Ascending aorta (tissue), 2 donors: ENCODE data around the gene CAMTA1. TPM values are rescaled to one million over a fixed set of nuclear protein-coding genes. Genes with fewer than 3 reads are reported as not detected.

ENCODE experiments used
- DNase-seq, 2 donors: peaks; one replicate each; pipeline ENCODE4 v3.0.0-alpha.2; 2019; ENCODE audit warnings: low spot score in 2 of 2
- H3K27ac ChIP-seq, 2 donors: fragments of 200-600 bp; sonication (generic); one replicate each; pipeline ENCODE4 v1.5.1; 2016 to 2017; ENCODE audit warnings: mild to moderate bottlenecking in 1 of 2
- H3K27me3 ChIP-seq: fragments of 200-600 bp; sonication (generic); one replicate; pipeline ENCODE4 v1.5.1; 2017
- H3K36me3 ChIP-seq, 2 donors: fragments of 200-600 bp; sonication (generic); one replicate each; pipeline ENCODE4 v1.5.1; 2016
- H3K4me1 ChIP-seq, 2 donors: fragments of 200-600 bp; sonication (generic); one replicate each; pipeline ENCODE4 v1.5.1; 2016 to 2017; ENCODE audit warnings: mild to moderate bottlenecking in 1 of 2
- H3K4me3 ChIP-seq, 2 donors: fragments of 200-600 bp; sonication (generic); one replicate each; pipeline ENCODE4 v1.5.1; 2016 to 2017; ENCODE audit warnings: mild to moderate bottlenecking in 1 of 2
- H3K9me3 ChIP-seq, 2 donors: fragments of 200-600 bp; sonication (generic); one replicate each; pipeline ENCODE4 v1.5.1; 2016
- CTCF ChIP-seq, 3 experiments: fragments of 200-600 bp in 2 of 3; fragments of 450-650 bp in 1 of 3; sonication (generic) in 2 of 3; IDR thresholded peaks; one replicate each; pipeline ENCODE4 v1.5.1; 2016 to 2019; ENCODE audit warnings: antibody characterized with exemption in 3 of 3, mild to moderate bottlenecking in 1 of 3, moderate library complexity in 1 of 3
- intact Hi-C: fragments of 100-400 bp; cut with DNase I; formaldehyde crosslinking; loops from one replicate; pipeline ENCODE4 v1.15.1; 2023
- total RNA-seq: library from RNA; depleted of rRNA; stranded (reverse); fragments of >200 nt; gene quantifications from one replicate; pipeline ENCODE4 v1.1.0, GENCODE V29; 2016

CAMTA1 gene
- total RNA-seq, 1 donor from 2014 or later = 53.3 TPM

GRCh38 chr1:7229696-7230631 is 444.7 kb downstream of the CAMTA1 start:
- no peaks in the 10 kb centered on the region for H3K9me3 ChIP-seq
- H3K27me3 ChIP-seq = no peaks in the 10 kb centered on the region
- H3K27ac ChIP-seq = no peak overlapping the region
- H3K36me3 ChIP-seq = no peaks in the 10 kb centered on the region
- no peak overlapping the region for H3K4me3 ChIP-seq
- DNase-seq = no peak
- intact Hi-C loops = no loop called here
- TF ChIP-seq CTCF (IDR thresholded peaks at IDR 0.05) = no peak
- H3K4me1 ChIP-seq = no peaks in the 10 kb centered on the region

- Histone ChIP-seq H3K36me3 (no peaks in the 10 kb centered on the region), H3K4me1 (no peaks in the 10 kb centered on the region), H3K27me3 (no peaks in the 10 kb centered on the region), H3K27ac (no peak overlapping the region), H3K9me3 (no peaks in the 10 kb centered on the region), H3K4me3 (no peak overlapping the region)
- intact Hi-C loops = no loop called here
- no peak for TF ChIP-seq CTCF (IDR thresholded peaks at IDR 0.05)
- no peak for DNase-seq
Measured at GRCh38 chr1:7232441-7233236, 447.4 kb downstream of the CAMTA1 start.

GRCh38 chr1:7233237-7233540 is 447.9 kb downstream of the CAMTA1 start:
- Histone ChIP-seq H3K27ac (no peak overlapping the region), H3K36me3 (no peaks in the 10 kb centered on the region), H3K9me3 (no peaks in the 10 kb centered on the region), H3K4me3 (no peak overlapping the region), H3K4me1 (no peaks in the 10 kb centered on the region), H3K27me3 (no peaks in the 10 kb centered on the region)
- DNase-seq = no peak
- intact Hi-C loops = no loop called here
- TF ChIP-seq CTCF (IDR thresholded peaks at IDR 0.05) = no peak

GRCh38 chr1:7233646-7234470 is 448.6 kb downstream of the CAMTA1 start:
- H3K4me1 ChIP-seq = no peaks in the 10 kb centered on the region
- H3K27ac ChIP-seq = no peak overlapping the region
- H3K36me3 ChIP-seq = no peaks in the 10 kb centered on the region
- no peak overlapping the region for H3K4me3 ChIP-seq
- DNase-seq = no peak
- H3K27me3 ChIP-seq = no peaks in the 10 kb centered on the region
- no peaks in the 10 kb centered on the region for H3K9me3 ChIP-seq
- TF ChIP-seq CTCF (IDR thresholded peaks at IDR 0.05) = no peak
- intact Hi-C loops = no loop called here

GRCh38 chr1:7234471-7234755 is 449.2 kb downstream of the CAMTA1 start:
- TF ChIP-seq CTCF (IDR thresholded peaks at IDR 0.05) = no peak
- Histone ChIP-seq H3K36me3 (no peaks in the 10 kb centered on the region), H3K9me3 (no peaks in the 10 kb centered on the region), H3K4me1 (no peaks in the 10 kb centered on the region), H3K27ac (no peak overlapping the region), H3K4me3 (no peak overlapping the region), H3K27me3 (no peaks in the 10 kb centered on the region)
- DNase-seq = no peak
- intact Hi-C loops = no loop called here
